GM21360 (cell line): Measurements from ENCODE around the gene CKAP2L.

Source experiments
- ATAC-seq: cut with Tn5 transposase; IDR thresholded peaks from one replicate; pipeline ENCODE4 v1.9.1; 2021; ENCODE audit warnings: mild to moderate bottlenecking, moderate library complexity; ENCODE audit not compliant: unreplicated experiment

The CKAP2L gene, protein sequence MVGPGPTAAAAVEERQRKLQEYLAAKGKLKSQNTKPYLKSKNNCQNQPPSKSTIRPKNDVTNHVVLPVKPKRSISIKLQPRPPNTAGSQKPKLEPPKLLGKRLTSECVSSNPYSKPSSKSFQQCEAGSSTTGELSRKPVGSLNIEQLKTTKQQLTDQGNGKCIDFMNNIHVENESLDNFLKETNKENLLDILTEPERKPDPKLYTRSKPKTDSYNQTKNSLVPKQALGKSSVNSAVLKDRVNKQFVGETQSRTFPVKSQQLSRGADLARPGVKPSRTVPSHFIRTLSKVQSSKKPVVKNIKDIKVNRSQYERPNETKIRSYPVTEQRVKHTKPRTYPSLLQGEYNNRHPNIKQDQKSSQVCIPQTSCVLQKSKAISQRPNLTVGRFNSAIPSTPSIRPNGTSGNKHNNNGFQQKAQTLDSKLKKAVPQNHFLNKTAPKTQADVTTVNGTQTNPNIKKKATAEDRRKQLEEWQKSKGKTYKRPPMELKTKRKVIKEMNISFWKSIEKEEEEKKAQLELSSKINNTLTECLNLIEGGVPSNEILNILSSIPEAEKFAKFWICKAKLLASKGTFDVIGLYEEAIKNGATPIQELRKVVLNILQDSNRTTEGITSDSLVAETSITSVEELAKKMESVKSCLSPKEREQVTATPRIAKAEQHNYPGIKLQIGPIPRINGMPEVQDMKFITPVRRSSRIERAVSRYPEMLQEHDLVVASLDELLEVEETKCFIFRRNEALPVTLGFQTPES

DNA sequence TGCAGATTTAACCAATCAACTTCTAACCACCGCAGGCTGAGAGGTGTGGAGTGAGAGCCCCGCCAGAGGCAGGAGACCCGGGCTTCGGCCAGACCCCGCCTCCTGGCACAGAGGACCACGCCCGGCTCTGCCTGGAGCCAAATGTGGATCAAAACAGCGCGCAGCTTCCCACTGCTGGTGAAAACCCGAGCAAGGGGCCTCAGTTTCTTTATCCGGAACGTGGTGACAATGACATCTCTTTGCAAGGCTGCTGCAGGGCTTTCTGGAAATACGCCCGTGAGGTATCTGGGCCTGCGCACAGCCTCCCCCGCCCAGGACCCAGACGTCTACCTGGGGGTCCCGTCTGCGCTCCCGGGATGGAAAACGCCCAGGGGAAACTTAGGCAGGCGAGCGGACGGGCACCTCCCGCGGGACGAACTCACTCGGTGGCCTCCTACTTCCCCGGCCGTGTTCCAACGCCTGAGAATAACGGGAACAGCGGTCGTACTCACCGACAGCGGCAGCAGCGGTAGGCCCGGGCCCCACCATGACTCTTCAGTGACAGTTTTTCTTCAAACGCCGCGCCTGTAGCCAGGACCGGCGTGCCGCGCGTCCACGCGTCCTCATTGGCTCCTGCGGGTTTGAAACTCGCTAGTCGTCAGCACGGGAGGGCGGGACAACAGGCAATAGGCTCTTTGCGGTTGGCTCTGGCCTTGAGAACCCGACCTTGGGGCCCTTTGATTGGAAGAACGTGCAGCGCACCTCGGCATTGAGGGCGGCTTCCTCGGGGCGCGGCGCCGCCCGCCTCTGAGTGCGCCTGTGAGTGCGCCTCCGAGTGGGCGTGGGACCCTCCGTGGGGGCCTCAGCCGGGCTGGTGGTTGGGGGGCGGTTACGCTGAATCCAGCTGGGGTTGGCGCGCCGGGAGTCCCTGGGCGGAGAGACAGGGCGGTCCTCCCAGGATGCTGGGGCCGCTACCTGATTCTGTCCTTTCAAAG, at the start of gene CKAP2L:
TSS of gene CKAP2L (minus strand) at position 539 of the 974 bp plus-strand sequence. CDS start at position 528, 11 bp downstream.
- peak; percentile 97 for ATAC-seq

DNA sequence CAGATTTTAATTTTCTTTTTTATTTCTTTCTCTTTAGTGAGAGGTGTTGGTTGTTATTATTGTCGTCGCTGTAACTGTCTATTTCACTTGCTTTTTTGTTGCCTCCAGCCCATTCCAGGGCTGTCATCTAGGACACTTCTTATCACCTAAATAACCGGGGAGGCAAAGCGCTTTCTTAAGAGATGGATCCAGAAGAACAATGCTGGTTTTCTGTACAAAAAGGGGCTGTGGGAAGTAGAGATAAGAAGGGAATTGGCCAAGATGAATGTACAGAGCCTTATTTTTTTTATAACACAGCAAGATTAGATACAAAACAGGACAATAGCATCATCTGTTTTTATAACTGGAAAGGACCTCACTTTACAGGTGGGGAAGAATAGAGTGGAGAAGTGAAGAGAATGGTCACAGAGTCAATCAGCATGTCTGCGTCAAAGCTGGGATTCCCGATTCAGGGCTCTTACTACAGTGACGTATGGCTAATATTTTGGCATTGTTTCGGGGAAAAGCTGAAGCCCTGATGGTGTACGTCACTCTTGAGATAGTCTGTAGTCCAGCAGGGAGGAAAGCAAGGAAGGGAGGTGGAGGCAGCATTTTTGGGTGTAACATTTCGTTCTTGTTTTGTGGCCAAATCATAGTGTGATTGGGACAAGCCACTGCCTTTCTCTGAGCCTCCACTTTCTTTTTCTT, 49.0 kb upstream of the CKAP2L start:
- no peak for ATAC-seq

DNA sequence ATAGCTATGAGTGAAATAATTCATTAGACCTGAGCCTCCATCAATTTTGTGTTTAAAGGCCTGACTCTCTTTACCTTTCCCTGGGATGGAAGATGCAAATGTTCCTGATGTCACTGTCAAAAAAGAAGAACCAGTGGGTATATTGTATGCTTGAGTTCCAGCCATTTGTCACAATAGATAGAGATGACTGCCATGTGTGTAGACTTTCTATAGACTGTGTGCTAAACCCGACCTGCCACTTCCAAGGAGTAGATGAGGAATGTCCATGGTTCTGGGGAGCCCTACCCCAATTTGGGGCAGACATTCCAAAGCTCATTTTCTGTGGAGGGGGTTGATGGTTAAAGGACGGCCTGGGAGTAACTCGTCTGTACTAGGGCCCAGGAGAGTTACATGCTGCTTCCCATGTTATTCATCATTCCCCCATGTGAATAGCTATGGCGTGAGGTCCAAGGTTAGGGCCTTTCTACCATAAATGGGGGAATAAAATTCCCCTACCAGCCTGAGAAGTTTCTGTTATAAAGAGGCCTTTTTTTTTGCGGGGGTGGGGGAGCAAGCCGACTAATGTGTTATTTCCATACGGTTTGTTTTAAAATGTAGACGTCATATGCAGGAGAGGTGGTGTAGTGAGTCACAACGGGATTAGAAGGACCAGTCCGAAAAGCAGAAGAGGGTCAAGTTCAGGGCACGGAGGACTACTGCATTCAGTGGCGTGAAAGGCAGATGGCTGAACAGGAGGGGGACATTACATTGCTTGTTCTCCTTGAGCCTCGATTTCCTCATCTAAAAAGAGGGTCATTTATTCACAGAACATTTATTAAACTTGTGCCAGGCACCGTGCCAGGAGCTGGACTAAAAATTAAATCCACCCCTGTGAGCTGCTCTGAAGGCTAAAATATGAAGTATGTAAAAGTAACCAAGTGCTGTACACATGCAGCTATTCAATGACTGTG, 48.2 kb upstream of the CKAP2L start:
- no peak for ATAC-seq

DNA sequence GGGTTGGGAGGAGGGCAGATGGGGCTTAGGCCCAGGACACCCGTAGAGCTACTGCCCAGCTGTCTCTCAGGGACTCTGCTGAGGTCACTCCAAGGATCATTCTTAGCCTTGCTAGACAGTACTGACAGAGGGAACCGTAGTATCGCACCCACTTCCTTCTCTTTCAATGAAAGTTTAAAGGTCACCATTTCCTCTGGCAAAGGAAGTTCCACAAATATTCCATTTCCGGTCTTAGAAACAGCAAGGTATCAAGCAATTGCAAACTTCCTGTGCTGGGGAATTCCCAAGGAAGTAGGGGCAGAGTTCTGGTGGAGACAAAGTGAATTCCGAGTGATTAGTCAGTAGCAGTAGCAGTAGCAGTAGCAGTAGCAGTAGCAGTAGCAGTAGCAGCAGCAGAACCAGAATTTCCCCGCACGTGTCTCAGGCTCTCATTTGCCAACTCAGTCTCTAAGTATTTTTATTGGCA, 47.5 kb upstream of the CKAP2L start:
- ATAC-seq: no peak

DNA sequence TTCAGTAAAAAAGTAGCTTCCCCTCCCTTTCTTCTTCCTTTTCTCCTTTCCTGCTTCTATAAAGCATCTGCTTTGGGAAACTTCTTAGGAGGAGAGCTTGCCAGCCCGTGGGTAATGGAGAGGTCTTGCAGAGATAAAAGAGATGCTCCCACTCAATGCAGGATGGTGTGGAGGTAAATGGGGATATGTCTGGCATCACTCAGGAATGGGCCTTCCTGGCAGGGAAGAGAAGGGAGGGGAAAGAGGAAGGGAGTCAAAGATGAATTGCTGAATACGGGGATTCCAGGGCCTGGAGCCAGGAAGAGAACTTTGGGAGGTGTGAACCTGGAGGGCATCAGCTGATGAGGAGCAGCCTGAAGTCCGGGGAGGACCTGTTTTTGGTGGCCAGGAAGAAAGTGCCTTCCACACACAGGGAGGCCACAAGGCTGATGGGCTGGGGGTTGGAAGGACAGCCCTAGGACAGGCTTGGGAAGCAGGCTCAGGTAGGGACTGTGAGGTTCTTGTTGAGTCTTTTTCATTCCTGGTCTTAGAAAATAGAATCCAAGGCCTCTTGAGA, 46.9 kb upstream of the CKAP2L start:
- no peak for ATAC-seq

DNA sequence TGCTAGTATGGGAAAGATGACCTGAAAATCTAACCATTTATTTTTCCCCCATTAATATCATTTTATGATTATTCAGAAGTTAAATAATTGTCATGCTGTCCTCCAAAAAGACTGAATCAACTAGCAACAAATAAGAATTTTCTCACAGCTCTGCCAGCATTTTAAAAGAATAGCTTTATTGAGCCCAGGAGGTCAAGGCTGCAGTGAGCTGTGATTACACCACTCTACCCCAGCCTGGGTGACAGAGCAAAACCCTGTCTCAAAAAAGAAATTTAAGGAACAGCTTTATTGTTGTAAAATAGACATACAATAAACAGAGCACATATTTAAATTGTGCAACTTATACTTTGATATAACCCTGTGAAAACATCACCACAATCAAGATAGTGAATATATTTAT, 44.7 kb upstream of the CKAP2L start:
- no peak for ATAC-seq

DNA sequence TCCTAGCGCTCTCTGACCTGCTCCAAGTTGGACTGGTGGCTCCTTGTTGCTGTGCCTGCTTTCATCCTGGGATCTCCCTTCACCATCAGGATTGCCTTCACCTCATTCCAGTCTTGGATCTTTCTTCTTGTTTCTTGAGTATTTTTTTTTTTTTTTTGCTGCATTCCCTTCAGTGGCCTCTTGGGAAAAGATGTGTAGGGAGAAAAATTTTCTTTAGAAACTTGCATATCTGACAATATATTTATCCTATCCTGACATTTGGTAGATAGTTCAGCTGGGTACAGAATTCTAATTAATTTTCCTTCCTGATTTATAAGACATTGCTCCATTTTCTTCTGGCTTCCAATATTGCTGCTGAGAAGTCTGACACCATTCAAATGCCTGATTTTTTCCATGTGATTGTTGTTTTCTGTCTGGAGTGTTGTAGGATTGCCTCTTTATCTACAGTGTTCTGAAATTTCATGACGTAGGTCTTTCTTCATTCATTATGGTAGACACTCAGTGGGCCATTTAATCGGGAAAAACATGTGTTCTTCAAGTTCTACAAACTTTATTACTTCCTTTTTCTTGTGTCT, 42.9 kb upstream of the CKAP2L start:
- no peak for ATAC-seq

DNA sequence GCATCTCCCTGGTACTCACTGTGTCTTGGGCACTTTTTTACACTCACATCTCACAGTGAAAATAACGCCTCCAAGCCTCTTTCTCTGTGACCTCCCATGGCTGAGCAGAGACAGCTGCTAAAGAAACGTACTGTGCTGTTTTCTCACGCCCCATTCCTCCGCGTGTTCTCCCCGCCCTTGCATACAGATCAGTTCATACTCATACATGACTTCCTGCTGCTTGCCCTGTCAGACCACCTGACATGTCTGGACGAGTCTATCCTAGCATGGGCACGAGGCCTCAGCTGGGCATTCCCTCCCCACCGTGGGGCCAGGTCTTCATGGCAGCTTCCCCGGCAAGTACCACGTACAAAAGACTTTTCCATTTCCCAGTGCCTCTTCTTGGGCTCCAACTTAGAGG, 41.1 kb upstream of the CKAP2L start:
- ATAC-seq: no peak

DNA sequence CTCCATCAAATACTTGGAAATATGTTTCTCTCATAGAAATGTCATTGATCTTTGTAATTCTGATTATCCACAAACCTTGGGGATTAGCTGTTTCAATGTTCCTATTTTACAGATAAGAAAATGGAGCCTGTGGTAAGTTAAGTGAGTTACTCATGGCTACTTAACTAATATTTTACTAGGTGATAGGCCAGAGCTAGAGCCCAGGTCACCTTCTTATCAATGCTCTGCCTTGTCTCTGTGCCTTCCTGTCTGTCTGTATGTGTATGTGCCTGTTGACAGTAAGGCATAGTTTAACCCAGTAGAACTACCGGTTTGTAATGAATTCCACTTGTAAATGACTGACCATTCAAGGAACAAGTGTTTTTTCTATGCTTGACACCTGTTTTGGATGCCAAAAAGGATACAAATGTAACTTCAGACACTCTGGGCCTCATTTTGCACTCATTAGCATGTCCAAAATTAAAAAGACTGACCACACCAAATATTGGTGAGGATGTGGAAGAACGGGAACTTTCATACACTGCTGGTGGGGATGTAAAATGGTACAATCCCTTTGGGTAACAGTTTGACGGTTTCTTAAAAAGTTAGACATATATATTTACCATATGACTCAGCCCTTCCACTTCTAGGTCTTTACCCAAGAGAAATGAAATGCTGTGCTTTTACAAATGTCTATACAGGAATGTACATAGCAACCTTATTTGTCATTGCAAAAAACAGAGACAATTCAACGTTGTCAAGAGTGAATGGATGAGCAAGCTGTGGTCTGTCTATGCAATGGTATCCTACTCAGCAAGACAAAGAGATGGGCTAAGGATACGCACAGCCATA, 39.5 kb upstream of the CKAP2L start:
- no peak for ATAC-seq

DNA sequence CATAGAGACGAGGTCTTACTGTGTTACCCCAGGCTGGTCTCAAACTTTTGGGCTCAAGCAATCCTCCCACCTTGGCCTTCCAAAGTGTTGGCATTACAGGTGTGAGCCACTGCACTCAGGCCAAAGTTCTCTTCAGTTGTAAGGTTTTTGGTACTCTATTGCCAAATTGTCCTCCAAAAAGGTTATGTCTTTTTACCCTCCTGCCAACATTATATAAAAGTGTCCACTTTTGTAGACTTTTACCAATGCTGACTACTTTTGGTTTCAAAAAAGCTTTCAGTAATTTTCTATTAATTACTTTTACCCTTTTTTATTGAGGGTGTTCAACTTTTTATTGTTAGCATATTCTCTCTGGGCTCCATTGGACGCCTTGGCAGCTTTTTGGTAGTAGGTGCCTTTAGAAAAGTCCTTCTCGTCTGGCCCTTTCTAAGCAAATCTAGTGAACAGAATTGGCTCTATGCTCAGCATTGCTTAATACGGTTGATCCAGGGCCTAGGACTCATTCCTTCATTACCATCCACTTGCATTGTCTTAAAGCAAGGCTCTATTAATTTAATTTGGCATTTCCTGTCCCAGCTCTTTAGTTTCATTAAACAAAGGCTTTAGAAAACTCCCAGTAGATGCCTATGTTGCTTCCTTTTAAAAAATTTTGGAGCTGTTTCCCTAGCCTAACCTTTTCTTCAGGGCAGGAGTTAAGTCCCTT, 36.6 kb upstream of the CKAP2L start:
- no peak for ATAC-seq

DNA sequence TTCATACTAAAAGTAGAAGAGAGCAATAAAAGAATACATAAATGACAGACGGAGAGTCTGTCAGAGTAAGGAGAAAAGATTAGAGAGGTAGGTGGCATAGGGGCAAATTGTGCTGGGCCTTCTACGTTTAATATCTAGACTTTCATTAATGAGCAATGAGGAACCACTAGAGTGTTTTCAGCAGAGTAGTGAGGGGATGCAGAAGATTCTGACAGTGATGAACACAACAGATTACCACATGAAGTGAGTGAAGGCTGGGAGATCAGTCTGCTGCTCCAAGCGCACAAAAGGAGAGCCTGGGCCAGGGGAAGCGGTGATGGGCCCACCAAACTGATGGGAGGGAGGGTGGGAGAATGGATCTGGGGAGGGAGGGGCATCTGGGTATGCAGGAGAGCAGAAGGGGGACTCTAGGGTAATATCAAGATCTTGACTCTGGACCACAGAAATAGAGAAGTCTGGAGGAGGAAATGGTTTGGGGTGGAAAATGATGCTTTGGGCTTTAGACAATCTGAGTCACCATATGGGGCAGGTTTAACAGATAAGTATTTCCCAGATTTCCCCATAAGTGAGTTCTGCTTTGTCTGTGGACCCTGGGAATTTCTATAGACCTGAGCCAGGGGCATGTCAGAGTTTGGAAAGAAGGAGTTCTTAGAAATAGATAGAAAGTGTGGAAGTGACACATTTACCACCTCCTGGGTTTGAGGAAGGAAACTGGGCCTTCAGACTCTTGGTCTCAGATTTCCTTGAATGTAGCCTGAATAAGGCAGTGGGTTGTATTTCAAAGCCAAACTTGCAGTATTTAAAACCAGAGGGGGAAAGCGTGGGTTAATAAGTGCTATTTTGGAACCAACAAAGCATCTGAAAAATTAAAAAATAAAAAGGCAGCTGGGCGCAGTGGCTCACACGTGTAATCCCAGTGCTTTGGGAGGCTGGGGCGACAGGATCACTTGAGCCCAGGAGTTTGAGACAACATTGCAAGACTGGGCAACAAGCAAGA, 34.9 kb upstream of the CKAP2L start:
- ATAC-seq: no peak

DNA sequence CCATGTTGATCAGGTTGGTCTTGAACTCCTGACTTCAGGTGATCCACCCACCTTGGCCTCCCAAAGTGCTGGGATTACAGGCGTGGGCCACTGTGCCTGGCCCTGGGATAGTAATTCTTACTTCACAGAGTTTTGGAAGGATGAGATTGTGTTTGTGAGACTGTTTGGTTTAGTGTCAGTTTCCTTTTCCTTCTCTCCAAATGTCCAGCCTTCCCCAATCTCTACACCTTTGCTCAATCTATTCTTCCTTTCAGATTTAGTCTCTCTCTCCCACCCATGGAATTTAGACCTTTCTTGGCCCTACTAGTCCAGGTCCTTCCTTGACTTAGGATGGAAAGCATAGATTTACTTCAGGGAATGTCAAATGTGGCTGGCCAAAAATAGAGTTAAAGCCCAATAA, 32.1 kb upstream of the CKAP2L start:
- ATAC-seq: no peak

DNA sequence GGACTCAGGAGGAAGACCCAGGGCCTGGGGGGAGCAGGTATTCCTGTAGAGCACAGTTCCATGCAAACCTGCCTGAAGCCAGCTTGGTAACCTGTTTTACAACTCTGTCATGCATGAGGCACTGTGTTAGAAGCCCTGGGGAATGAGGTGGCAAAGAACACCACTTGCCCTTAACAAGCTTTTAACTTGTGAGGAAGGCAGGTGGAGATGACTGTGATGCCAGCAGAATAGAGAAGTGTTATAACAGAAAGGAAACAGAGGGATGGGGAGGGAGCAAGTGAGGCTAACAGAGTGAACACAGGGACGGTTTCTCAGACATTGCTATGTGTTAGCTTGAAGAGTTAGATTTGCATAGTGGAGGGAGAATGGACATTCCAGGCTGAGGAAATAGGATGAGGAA, 31.4 kb upstream of the CKAP2L start:
- no peak for ATAC-seq

DNA sequence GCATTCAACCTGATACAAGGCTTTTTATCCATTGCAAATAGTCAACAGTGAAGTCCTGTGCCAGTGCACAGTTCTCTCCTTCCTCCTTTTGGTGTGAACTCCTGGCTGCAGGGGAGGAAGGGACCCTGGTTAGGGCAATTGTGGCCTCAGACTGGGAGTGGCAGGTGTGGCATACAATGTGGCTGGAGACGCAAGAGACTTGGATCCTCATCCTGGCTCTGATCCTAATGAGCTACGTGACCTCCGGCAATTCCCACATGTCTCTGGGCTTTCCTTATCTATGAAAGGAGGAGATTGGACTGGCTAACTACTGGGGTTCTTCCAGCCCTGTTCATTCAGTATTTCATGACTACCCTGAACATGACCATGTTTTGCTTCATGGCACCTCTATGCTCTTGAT, 30.4 kb upstream of the CKAP2L start:
- ATAC-seq: no peak

DNA sequence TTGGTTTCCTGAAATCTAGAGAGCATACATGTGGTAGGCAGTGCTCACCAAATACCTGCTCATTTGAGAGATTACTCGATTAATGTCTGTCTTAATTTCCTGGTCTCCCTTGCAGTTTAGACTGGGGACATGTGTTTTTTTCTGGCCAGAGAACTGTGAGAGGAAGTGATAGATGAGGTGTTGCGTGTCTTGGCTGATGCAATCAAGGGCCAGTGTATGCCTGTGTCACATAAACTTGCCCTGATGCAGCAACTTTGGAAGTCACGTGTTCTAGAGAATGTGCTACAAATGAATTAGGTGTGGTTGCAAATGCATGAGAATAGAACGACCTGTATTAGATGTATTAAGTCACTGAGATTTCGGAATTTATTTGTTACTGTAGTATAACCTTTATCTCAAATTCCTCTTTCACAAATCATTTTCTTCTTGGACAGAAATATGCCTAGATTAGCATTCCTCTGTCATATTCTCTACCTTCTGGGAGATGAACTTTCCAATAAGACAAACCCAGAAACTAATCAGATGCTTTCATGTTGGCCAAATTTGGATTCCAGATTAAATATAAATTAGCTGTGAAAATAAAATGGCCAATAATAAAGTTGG, 29.8 kb upstream of the CKAP2L start:
- ATAC-seq: no peak
